Endothelial cell of umbilical vein (primary cell): ENCODE results near the gene ART5. TPM values are rescaled to one million over a fixed set of nuclear protein-coding genes. Genes with fewer than 3 reads are reported as not detected.

Source experiments
- BruUV-seq: library from RNA; stranded (reverse); fragments of 400-500 nt; replicated peaks from 2 replicates; lab custom pipeline; 2021; lab: Mats Ljungman, UMichigan
- CTCF ChIA-PET: fragments of 300-600, 350-600 bp; sonication (Branson Sonifier 250); formaldehyde crosslinking; loops from one replicate; lab custom pipeline; 2021; ENCODE audit warnings: antibody characterized with exemption, inconsistent platforms; lab: Charles Lee
- POLR2A ChIA-PET: fragments of 300-600, 350-600 bp; sonication (Branson Sonifier 250); formaldehyde crosslinking; loops from one replicate; lab custom pipeline; 2021; ENCODE audit warnings: antibody characterized with exemption, inconsistent platforms; lab: Charles Lee
- DNase-seq: peaks from one replicate; pipeline ENCODE4 v3.0.0-alpha.2; 2011; ENCODE audit warnings: low read depth, low spot score
- FAIRE-seq: peaks from 2 replicates; lab custom pipeline; 2011; peaks lifted over from hg19 to GRCh38; lab: Jason Lieb, UNC
- H2AFZ ChIP-seq: 2 replicates; pipeline ENCODE4 v1.6.0; 2012; ENCODE audit warnings: low read depth, low read length, control low read depth, inconsistent platforms
- H3K27ac ChIP-seq: 2 replicates; pipeline ENCODE4 v1.5.1; 2011; ENCODE audit warnings: low read depth, mild to moderate bottlenecking, control low read depth, low read length, moderate library complexity; ENCODE audit not compliant: insufficient read depth
- H3K27me3 ChIP-seq, 2 experiments: 2 replicates each; pipeline versions ENCODE4 v1.6.0 to v1.6.1; 2011; ENCODE audit warnings: low read length in 2 of 2, mixed read lengths in 1 of 2; ENCODE audit not compliant: control insufficient read depth in 2 of 2, insufficient read depth in 2 of 2
- H3K36me3 ChIP-seq, 2 experiments: 2 replicates in 1 of 2; 3 replicates in 1 of 2; pipeline ENCODE4 v1.5.1; 2011; ENCODE audit warnings: low read length in 2 of 2, mild to moderate bottlenecking in 1 of 2, moderate library complexity in 1 of 2; ENCODE audit not compliant: control insufficient read depth in 2 of 2, insufficient read depth in 2 of 2; ENCODE audit errors: extremely low read depth in 1 of 2
- H3K4me1 ChIP-seq: 3 replicates; pipeline ENCODE4 v1.5.1; 2011; ENCODE audit warnings: mild to moderate bottlenecking, low read length; ENCODE audit not compliant: control insufficient read depth, insufficient read depth; ENCODE audit errors: extremely low read depth
- H3K4me2 ChIP-seq: 2 replicates; pipeline ENCODE4 v1.6.1; 2011; ENCODE audit warnings: low read length, control low read depth, mixed read lengths; ENCODE audit not compliant: insufficient read depth
- H3K4me3 ChIP-seq, 3 experiments: fragments of 200-600 bp in 1 of 3; sonication (generic), shearing (Covaris generic) in 1 of 3; replicated peaks in 1 of 3; 2 replicates each; pipeline ENCODE4 v1.5.1; 2011 to 2016; ENCODE audit warnings: control low read depth in 3 of 3, low read length in 3 of 3, mild to moderate bottlenecking in 2 of 3, inconsistent platforms in 1 of 3, low read depth in 1 of 3, moderate library complexity in 1 of 3; ENCODE audit not compliant: insufficient read depth in 1 of 3
- H3K79me2 ChIP-seq: 2 replicates; pipeline ENCODE4 v1.6.0; 2012; ENCODE audit warnings: low read length, inconsistent platforms; ENCODE audit not compliant: control insufficient read depth, insufficient read depth
- H3K9ac ChIP-seq: replicated peaks from 2 replicates; pipeline ENCODE3; 2011; ENCODE audit warnings: low read length, control low read depth; ENCODE audit not compliant: insufficient read depth; ENCODE audit errors: extremely low read depth
- H3K9me1 ChIP-seq: replicated peaks from 3 replicates; pipeline ENCODE4 v1.6.0; 2011; ENCODE audit warnings: mild to moderate bottlenecking, low read length; ENCODE audit not compliant: control insufficient read depth, insufficient read depth; ENCODE audit errors: extremely low read depth
- H3K9me3 ChIP-seq: replicated peaks from 2 replicates; pipeline ENCODE4 v1.5.1; 2012; ENCODE audit warnings: low read length, inconsistent platforms; ENCODE audit not compliant: control insufficient read depth, insufficient read depth
- H4K20me1 ChIP-seq: replicated peaks from 2 replicates; pipeline ENCODE3; 2011; ENCODE audit warnings: mild to moderate bottlenecking, low read length; ENCODE audit not compliant: control insufficient read depth, insufficient read depth; ENCODE audit errors: extremely low read depth
- EZH2 ChIP-seq: IDR thresholded peaks from 2 replicates; pipeline ENCODE4 v1.6.1; 2012; ENCODE audit warnings: borderline replicate concordance, low read depth, mild to moderate bottlenecking, moderate library complexity, low read length, inconsistent platforms; ENCODE audit not compliant: severe bottlenecking
- FOS ChIP-seq: IDR thresholded peaks from 2 replicates; pipeline ENCODE4 v1.6.1; 2011; ENCODE audit warnings: mild to moderate bottlenecking, low read length, moderate library complexity, borderline replicate concordance; ENCODE audit not compliant: insufficient read depth
- GATA2 ChIP-seq: IDR thresholded peaks from 2 replicates; pipeline ENCODE4 v1.7.0; 2011; ENCODE audit warnings: low read depth, mild to moderate bottlenecking, moderate library complexity, mixed read lengths, low read length; ENCODE audit not compliant: insufficient read length, insufficient read depth
- JUN ChIP-seq: IDR thresholded peaks from 2 replicates; pipeline ENCODE4 v1.6.1; 2011; ENCODE audit warnings: borderline replicate concordance, low read depth; ENCODE audit not compliant: insufficient read length, insufficient read depth
- MYC ChIP-seq: IDR thresholded peaks from one replicate; pipeline ENCODE4 v1.6.1; 2011; ENCODE audit warnings: mild to moderate bottlenecking, low read depth, low read length
- POLR2A ChIP-seq: IDR thresholded peaks from 2 replicates; pipeline ENCODE4 v1.6.1; 2012; ENCODE audit warnings: low read depth, mild to moderate bottlenecking, control low read depth, low read length
- POLR2AphosphoS5 ChIP-seq: IDR thresholded peaks from 2 replicates; pipeline ENCODE4 v1.6.1; 2012; ENCODE audit warnings: low read depth, mild to moderate bottlenecking, control low read depth, low read length, moderate library complexity; ENCODE audit not compliant: insufficient read depth
- dilution Hi-C: fragments of 300-500 bp; cut with MboI; formaldehyde crosslinking; loops from one replicate; pipeline ENCODE4 v1.15.0; 2019; ENCODE audit warnings: low sequenced_read_pairs; ENCODE audit not compliant: extremely low pct_ligation_motif_present
- intact Hi-C: fragments of 100-400 bp; cut with micrococcal nuclease; formaldehyde crosslinking; loops from one replicate; pipeline ENCODE4 v1.10.0; 2022
- polyA plus RNA-seq, 4 experiments: library from polyadenylated mRNA; depleted of rRNA in 3 of 4; stranded (reverse) in 3 of 4; unstranded in 1 of 4; fragments of >200 nt; gene quantifications; 2 replicates each; pipeline versions ENCODE4 v1.2.1 to v1.2.3, GENCODE V29; 2011 to 2012; ENCODE audit warnings: missing spikeins in 1 of 4
- total RNA-seq: library from RNA; stranded (reverse); gene quantifications from 2 replicates; pipeline ENCODE4 v1.2.3, GENCODE V29; 2021
- TF ChIP-seq, protein P1 (sequence below): IDR thresholded peaks from 2 replicates; pipeline ENCODE4 v1.6.1; 2011; ENCODE audit not compliant: insufficient read depth, insufficient read length
- TF ChIP-seq, protein P2 (sequence below), 2 donors: IDR thresholded peaks; 1 replicate in 1 of 2; 2 replicates in 1 of 2; pipeline ENCODE4 v1.5.1; 2011; ENCODE audit warnings: low read length in 2 of 2, mild to moderate bottlenecking in 2 of 2, moderate library complexity in 2 of 2, control low read depth in 1 of 2, inconsistent platforms in 1 of 2, low read depth in 1 of 2; ENCODE audit not compliant: insufficient read depth in 1 of 2; ENCODE audit errors: extremely low read depth in 1 of 2

ART5 gene
- total and polyA plus RNA-seq, 2 donors (not counting 3 experiments of a cell fraction or from before 2014, with no cell fraction given) = not detected

DNA sequence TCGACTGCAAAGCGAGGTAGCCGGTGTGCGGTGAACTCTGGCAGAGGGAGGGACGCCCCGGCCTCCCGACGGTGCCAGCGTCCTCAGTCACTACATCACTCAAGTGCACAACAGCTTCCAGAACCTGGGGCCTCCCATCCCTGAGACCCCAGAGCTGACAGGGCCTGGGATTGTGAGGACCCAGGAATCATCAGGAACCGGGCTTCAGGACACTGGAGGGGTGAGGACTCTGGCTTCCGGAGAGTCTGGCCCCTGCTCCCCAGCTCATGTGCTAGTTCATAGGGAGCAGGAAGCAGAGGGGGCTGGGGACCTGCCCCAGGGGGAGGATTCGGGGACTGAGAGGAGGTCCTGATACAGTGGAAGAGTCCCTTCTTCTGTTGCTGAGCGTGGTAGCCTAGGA, 4.6 kb downstream of the ART5 start:
- no peak for FAIRE-seq
- TF ChIP-seq POLR2A (no peak), EZH2 (no peak), JUN (no peak), MYC (no peak)
- TF ChIP-seq, protein P1, sequence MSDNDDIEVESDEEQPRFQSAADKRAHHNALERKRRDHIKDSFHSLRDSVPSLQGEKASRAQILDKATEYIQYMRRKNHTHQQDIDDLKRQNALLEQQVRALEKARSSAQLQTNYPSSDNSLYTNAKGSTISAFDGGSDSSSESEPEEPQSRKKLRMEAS = no peak

DNA sequence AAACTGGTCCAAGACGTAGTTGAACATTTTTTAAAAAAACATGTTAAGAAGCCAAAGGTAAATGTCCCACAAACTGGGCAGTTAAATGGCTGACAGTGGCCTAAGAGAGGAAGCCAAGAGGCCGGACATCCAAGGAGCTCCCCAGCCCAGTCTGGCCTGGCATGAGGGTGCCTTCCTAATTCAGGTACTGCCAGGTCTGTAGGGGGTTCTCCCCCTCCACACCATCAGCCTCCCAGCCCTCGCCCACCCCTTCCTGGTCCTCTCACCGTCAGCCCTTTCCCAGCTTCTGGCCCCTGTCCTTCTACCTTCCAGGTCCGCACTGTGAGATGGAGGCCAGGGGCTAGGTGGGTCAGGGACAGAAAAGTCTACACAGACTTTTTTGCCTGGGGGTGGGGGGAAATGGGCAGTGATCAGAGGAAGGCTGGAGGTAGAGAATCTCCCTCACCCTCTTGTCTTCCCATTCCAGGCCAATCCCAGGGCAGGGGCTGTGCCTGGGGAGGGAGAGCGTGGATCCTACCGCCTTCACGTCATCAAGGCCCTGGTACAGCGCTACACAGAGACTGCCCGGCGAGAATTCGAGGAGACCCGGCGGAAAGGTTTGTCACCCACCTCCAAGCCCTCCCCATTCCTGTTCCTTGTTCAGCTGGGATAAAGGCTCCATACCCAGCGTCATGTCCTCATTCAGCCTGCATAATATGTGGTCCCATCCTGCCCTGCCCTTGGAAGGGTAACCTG, 6.0 kb downstream of the ART5 start:
- BruUV-seq = no TSS peak
- H2AFZ ChIP-seq = no peak overlapping the region
- H3K9ac ChIP-seq = no peak overlapping the region
- intact Hi-C loops = no loop called here
- TF ChIP-seq GATA2 = no peak
- no peak for TF ChIP-seq POLR2A
- TF ChIP-seq, protein P1 = no peak
- TF ChIP-seq EZH2 = no peak
- no peak for TF ChIP-seq MYC
- TF ChIP-seq POLR2AphosphoS5 = no peak
- no peak for TF ChIP-seq FOS
- TF ChIP-seq, protein P2, sequence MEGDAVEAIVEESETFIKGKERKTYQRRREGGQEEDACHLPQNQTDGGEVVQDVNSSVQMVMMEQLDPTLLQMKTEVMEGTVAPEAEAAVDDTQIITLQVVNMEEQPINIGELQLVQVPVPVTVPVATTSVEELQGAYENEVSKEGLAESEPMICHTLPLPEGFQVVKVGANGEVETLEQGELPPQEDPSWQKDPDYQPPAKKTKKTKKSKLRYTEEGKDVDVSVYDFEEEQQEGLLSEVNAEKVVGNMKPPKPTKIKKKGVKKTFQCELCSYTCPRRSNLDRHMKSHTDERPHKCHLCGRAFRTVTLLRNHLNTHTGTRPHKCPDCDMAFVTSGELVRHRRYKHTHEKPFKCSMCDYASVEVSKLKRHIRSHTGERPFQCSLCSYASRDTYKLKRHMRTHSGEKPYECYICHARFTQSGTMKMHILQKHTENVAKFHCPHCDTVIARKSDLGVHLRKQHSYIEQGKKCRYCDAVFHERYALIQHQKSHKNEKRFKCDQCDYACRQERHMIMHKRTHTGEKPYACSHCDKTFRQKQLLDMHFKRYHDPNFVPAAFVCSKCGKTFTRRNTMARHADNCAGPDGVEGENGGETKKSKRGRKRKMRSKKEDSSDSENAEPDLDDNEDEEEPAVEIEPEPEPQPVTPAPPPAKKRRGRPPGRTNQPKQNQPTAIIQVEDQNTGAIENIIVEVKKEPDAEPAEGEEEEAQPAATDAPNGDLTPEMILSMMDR (IDR thresholded peaks at IDR 0.05; ENCODE audit: extremely low read depth in 1 of 2, insufficient read depth in 1 of 2, low read depth in 1 of 2, low read length in 2 of 2) = no peak
- TF ChIP-seq JUN = no peak
- no peak overlapping the region for H3K4me3 ChIP-seq
- no peaks in the 10 kb centered on the region for H3K9me1 ChIP-seq
- ChIA-PET CTCF (no interaction called here), POLR2A (no interaction called here)
- no peaks in the 10 kb centered on the region for H3K4me1 ChIP-seq
- DNase-seq (no peak), FAIRE-seq (no peak)
- no peaks in the 10 kb centered on the region for H3K27me3 ChIP-seq
- no peak overlapping the region for H3K27ac ChIP-seq
- no peaks in the 10 kb centered on the region for H3K79me2 ChIP-seq
- dilution Hi-C loops = no loop called here
- H4K20me1 ChIP-seq = no peaks in the 10 kb centered on the region
- no peaks in the 10 kb centered on the region for H3K36me3 ChIP-seq
- no peak overlapping the region for H3K4me2 ChIP-seq
- no peaks in the 10 kb centered on the region for H3K9me3 ChIP-seq

More for the DNA sequence above, 4.6 kb downstream of the ART5 start:
- no peaks in the 10 kb centered on the region for H3K9me1 ChIP-seq
- ChIA-PET POLR2A (interaction anchor here (0.7 kb wide), 1 partner anchor 182 kb away, joined by 3 read pairs; no protein-coding TSS in a partner anchor), CTCF (no interaction called here)
- H4K20me1 ChIP-seq = no peaks in the 10 kb centered on the region
- H3K4me3 ChIP-seq = no peak overlapping the region
- no peak for DNase-seq
- H3K9me3 ChIP-seq = no peaks in the 10 kb centered on the region
- H3K27ac ChIP-seq = no peak overlapping the region
- H3K9ac ChIP-seq = no peak overlapping the region
- peaks cover under 1% of the 10 kb centered on the region for H3K4me1 ChIP-seq
- no peak overlapping the region for H3K4me2 ChIP-seq
- dilution Hi-C loops (no loop called here), intact Hi-C loops (no loop called here)
- no peaks in the 10 kb centered on the region for H3K36me3 ChIP-seq
- no peaks in the 10 kb centered on the region for H3K79me2 ChIP-seq
- BruUV-seq = no TSS peak
- no peaks in the 10 kb centered on the region for H3K27me3 ChIP-seq
- H2AFZ ChIP-seq = no peak overlapping the region
